SH-SY5Y (cell line): ENCODE results near the gene CALML4.

ENCODE experiments used
- GATA2 ChIP-seq: IDR thresholded peaks from 2 replicates; pipeline ENCODE4 v1.6.1; 2011; ENCODE audit warnings: mild to moderate bottlenecking, low read depth, low read length
- GATA3 ChIP-seq: IDR thresholded peaks from 2 replicates; pipeline ENCODE4 v1.6.1; 2011; ENCODE audit warnings: low read depth, mild to moderate bottlenecking, low read length, moderate library complexity

GRCh38 chr15:68211656-68212320 lies 6.7 kb upstream of the CALML4 start:
- no peak for TF ChIP-seq GATA2
- TF ChIP-seq GATA3: no peak
